RWPE2 (cell line): ENCODE data around the gene CDKN2AIP.
A peak's percentile ranks its signal among the peaks of the same experiment; 100 is the strongest.

ENCODE experiments used
- ATAC-seq: fragments of 200-7000 bp; cut with Tn5 transposase; 3 replicates; pipeline ENCODE4 v1.9.1; 2021; ENCODE audit warnings: low read depth
- DNase-seq: peaks from one replicate; pipeline ENCODE4 v3.0.0-alpha.2; 2020; ENCODE audit warnings: low spot score
- H3K27ac ChIP-seq: fragments of 450-650 bp; 2 replicates; pipeline ENCODE4 v1.5.1; 2017; ENCODE audit warnings: mild to moderate bottlenecking; ENCODE audit not compliant: poor library complexity, severe bottlenecking
- H3K27me3 ChIP-seq: fragments of 250-450 bp; sonication (Bioruptor Pico); 2 replicates; pipeline ENCODE4 v1.5.1; 2021; ENCODE audit warnings: mild to moderate bottlenecking, moderate library complexity; ENCODE audit not compliant: insufficient read depth, poor library complexity, severe bottlenecking
- H3K36me3 ChIP-seq: fragments of 250-450 bp; sonication (Bioruptor Pico); 2 replicates; pipeline ENCODE4 v1.5.1; 2020; ENCODE audit warnings: low read depth, mild to moderate bottlenecking, moderate library complexity
- H3K4me1 ChIP-seq: fragments of 250-450 bp; sonication (Bioruptor Pico); 2 replicates; pipeline ENCODE4 v1.5.1; 2021; ENCODE audit warnings: mild to moderate bottlenecking, moderate library complexity; ENCODE audit not compliant: insufficient read depth, poor library complexity, severe bottlenecking
- H3K4me3 ChIP-seq: fragments of 250-450 bp; sonication (Bioruptor Pico); 2 replicates; pipeline ENCODE4 v1.5.1; 2021; ENCODE audit warnings: mild to moderate bottlenecking, moderate library complexity; ENCODE audit not compliant: severe bottlenecking
- H3K9me3 ChIP-seq: fragments of 250-450 bp; sonication (Bioruptor Pico); 2 replicates; pipeline ENCODE4 v1.5.1; 2021; ENCODE audit warnings: mild to moderate bottlenecking, moderate library complexity; ENCODE audit not compliant: severe bottlenecking
- TF ChIP-seq, protein P1 (sequence below): fragments of 450-650 bp; IDR thresholded peaks from one replicate; pipeline ENCODE4 v1.5.1; 2017; ENCODE audit warnings: mild to moderate bottlenecking, moderate library complexity; ENCODE audit not compliant: poor library complexity, severe bottlenecking

Gene CDKN2AIP

DNA sequence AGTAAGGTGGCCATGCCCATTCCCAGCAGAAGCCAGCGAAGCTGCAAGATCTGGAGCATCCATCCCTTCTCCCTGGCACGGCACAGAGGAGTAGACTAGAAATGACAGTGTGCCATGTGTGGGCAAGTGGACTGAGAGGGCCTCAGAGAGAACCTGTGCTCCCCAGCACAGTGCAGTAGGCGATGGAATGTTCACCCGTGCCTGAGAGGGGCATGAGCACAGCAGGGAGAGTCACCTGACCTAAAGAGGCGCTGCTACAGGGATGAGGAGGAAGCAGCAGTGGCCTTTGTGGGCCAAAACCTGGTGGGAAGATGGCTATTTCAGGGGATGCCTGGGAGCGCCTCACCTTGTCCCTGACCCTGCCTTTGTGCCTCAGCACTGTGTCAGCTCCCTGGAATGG, 8.0 kb upstream of the CDKN2AIP start:
- ATAC-seq = no peak
- Histone ChIP-seq H3K27me3 (no peaks in the 10 kb centered on the region), H3K9me3 (no peaks in the 10 kb centered on the region), H3K27ac (no peak overlapping the region), H3K4me1 (peaks cover 18% of the 10 kb centered on the region), H3K4me3 (no peak overlapping the region), H3K36me3 (no peaks in the 10 kb centered on the region)
- TF ChIP-seq, protein P1, sequence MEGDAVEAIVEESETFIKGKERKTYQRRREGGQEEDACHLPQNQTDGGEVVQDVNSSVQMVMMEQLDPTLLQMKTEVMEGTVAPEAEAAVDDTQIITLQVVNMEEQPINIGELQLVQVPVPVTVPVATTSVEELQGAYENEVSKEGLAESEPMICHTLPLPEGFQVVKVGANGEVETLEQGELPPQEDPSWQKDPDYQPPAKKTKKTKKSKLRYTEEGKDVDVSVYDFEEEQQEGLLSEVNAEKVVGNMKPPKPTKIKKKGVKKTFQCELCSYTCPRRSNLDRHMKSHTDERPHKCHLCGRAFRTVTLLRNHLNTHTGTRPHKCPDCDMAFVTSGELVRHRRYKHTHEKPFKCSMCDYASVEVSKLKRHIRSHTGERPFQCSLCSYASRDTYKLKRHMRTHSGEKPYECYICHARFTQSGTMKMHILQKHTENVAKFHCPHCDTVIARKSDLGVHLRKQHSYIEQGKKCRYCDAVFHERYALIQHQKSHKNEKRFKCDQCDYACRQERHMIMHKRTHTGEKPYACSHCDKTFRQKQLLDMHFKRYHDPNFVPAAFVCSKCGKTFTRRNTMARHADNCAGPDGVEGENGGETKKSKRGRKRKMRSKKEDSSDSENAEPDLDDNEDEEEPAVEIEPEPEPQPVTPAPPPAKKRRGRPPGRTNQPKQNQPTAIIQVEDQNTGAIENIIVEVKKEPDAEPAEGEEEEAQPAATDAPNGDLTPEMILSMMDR = no peak
- DNase-seq = no peak

DNA sequence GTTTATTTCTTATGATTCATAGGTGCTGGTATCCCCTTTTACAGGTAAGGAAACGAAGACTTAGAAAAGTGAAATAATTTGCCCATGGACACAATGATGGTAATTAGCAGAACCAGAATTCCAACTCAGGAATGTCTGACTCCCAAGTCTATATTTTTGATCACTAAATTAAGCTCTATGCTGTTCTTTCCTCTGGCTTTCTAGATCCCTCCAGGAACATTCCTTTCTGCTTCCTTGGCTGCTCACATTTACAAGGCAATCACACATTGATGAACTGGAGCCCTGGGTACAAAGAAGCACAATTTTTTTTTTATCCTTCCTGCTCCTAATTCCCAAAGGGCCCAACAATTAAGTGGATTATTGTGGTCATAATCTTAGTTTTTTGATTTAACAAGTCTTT, 7.0 kb upstream of the CDKN2AIP start:
- no peaks in the 10 kb centered on the region for H3K27me3 ChIP-seq
- H3K27ac ChIP-seq = peak overlapping the region; percentile 89
- H3K9me3 ChIP-seq = no peaks in the 10 kb centered on the region
- H3K4me3 ChIP-seq = no peak overlapping the region
- H3K36me3 ChIP-seq = no peaks in the 10 kb centered on the region
- H3K4me1 ChIP-seq = peaks cover 18% of the 10 kb centered on the region
- ATAC-seq (no peak), DNase-seq (no peak)
- TF ChIP-seq, protein P1 = no peak

DNA sequence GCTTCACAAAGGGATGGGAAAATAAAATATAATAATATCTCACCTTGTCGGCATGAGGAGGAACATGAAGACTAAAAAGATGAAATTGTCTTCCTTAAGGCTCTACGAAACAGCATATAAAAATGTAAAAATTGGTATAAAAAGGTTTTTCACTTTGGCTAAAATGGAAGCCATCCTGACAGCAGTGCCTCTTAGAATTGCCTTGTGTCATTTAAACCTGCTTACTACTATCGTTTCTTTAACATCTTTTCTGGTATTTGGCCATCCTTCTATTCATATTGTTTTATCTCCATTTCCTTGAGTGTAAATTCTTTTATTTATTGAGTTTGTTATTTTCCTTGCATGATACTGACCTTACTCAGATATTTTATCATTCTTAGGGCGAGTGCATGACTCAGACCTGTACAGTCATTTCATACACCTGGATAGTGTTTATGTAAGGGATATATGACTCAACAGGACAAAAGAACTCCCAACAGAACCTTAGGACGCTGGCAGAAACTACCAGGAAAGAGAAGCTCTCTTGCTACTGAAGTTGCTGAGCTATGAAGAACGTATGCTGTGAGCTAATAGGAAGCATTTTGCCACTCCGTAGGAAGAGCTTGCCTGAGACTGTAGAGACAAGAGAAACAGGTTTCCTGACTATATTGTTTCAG, 5.8 kb upstream of the CDKN2AIP start:
- ATAC-seq = peak; percentile 96
- no peaks in the 10 kb centered on the region for H3K9me3 ChIP-seq
- TF ChIP-seq, protein P1 = no peak
- no peak overlapping the region for H3K4me3 ChIP-seq
- peak overlapping the region; percentile 89 for H3K27ac ChIP-seq
- no peaks in the 10 kb centered on the region for H3K27me3 ChIP-seq
- no peak for DNase-seq
- H3K36me3 ChIP-seq = no peaks in the 10 kb centered on the region
- H3K4me1 ChIP-seq = peaks cover 25% of the 10 kb centered on the region

DNA sequence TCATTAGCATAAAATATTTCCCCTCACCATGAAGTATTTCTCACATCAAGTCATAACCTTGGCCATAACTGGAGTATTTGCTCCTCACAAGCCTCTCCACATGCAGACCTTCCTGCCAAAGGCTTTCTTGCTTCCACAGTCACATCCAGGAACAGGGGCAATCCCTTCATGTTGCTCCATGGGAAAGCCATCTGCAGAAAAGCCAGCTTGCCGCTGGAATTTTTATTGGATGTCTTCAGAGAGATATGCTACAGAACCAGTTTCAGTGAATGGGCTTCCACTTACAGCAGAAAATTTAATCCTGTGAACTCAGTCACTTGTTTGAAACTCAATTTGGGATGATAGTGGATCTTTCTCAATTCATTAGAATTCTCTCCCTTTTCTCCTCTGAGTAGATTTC, 3.2 kb upstream of the CDKN2AIP start:
- Histone ChIP-seq H3K9me3 (no peaks in the 10 kb centered on the region), H3K27me3 (no peaks in the 10 kb centered on the region), H3K36me3 (peaks cover 9% of the 10 kb centered on the region), H3K4me1 (peaks cover 32% of the 10 kb centered on the region), H3K27ac (no peak overlapping the region), H3K4me3 (no peak overlapping the region)
- DNase-seq (no peak), ATAC-seq (no peak)
- TF ChIP-seq, protein P1 = no peak

DNA sequence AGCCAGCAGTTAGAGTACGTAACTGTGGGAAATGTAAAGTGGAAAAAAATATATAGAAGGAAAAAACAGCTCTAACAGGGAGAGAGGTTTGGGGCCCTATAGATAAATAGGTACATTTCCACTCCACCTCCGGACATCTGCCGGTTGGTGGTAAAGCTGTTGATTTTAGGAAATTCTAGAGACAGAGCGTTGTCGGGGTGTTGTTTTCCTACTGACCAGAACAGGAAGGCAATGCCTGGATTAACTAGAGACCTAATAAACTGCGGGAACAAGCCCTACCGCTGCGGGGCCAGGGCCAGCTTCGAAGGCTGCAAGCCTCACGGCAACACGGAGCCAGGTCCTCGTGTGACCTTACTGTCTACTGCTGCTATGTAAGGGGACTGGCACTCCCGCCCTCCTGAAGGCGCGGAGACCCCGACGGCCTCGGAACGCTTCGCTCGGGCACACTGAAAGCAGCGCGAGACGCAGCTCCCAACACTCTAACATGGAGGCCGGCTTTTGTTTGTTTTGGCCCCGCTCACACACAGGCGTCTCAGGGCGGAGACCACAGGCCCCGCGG, 702 bp upstream of the CDKN2AIP start:
- DNase-seq = no peak
- Histone ChIP-seq H3K36me3 (peaks cover 34% of the 10 kb centered on the region), H3K27me3 (no peaks in the 10 kb centered on the region), H3K27ac (peak overlapping the region; percentile 87), H3K4me1 (peaks cover 28% of the 10 kb centered on the region), H3K9me3 (no peaks in the 10 kb centered on the region), H3K4me3 (peak overlapping the region; percentile 76)
- TF ChIP-seq, protein P1 = no peak
- peak; percentile 58 for ATAC-seq
